HL-60 (cell line): ENCODE results near the gene CDK6.
"Not testable (repeated sequence)": the region's sequence is repeated elsewhere in the genome, so short reads cannot be mapped to it uniquely, and the experiment has no call there.

Experiments
- DNase-seq, 2 experiments: peaks; one replicate each; pipeline ENCODE4 v3.0.0-alpha.2; 2010 to 2020; ENCODE audit warnings: low read depth in 1 of 2, low spot score in 1 of 2
- H3K27ac ChIP-seq: fragments of 250-450 bp; sonication (Bioruptor Pico); replicated peaks from 2 replicates; pipeline ENCODE4 v1.5.1; 2020; ENCODE audit warnings: mild to moderate bottlenecking, moderate library complexity
- H3K27me3 ChIP-seq: fragments of 250-450 bp; sonication (Bioruptor Pico); 2 replicates; pipeline ENCODE4 v1.5.1; 2021; ENCODE audit warnings: mild to moderate bottlenecking, moderate library complexity; ENCODE audit not compliant: insufficient read depth, poor library complexity, severe bottlenecking
- H3K4me3 ChIP-seq: replicated peaks from 2 replicates; pipeline ENCODE4 v1.5.1; 2011; ENCODE audit warnings: mild to moderate bottlenecking, control low read depth, low read length; ENCODE audit not compliant: insufficient read depth
- CTCF ChIP-seq: IDR thresholded peaks from one replicate; pipeline ENCODE4 v1.5.1; 2011; ENCODE audit warnings: low read length, control low read depth, inconsistent platforms; ENCODE audit not compliant: insufficient read depth
- GABPA ChIP-seq: IDR thresholded peaks from 2 replicates; pipeline ENCODE4 v1.6.1; 2012; ENCODE audit warnings: low read depth
- POLR2AphosphoS5 ChIP-seq: IDR thresholded peaks from 2 replicates; pipeline ENCODE4 v1.6.1; 2012; ENCODE audit warnings: low read depth
- REST ChIP-seq: IDR thresholded peaks from 2 replicates; pipeline ENCODE4 v1.6.1; 2012; ENCODE audit warnings: low read depth; ENCODE audit not compliant: insufficient replicate concordance
- SPI1 ChIP-seq: IDR thresholded peaks from 2 replicates; pipeline ENCODE4 v1.6.1; 2012; ENCODE audit warnings: low read depth, mild to moderate bottlenecking, borderline replicate concordance

CDK6 gene

GRCh38 chr7:92609921-92610518 is 226.4 kb downstream of the CDK6 start:
- H3K27ac ChIP-seq, result no peak overlapping the region
- DNase-seq, result no peak
- TF ChIP-seq REST (no peak), CTCF (peak; percentile 7), POLR2AphosphoS5 (no peak), SPI1 (no peak)
- no peak overlapping the region for H3K4me3 ChIP-seq
- no peaks in the 10 kb centered on the region for H3K27me3 ChIP-seq

- H3K27me3 ChIP-seq, result no peaks in the 10 kb centered on the region
- no peak overlapping the region for H3K4me3 ChIP-seq
- H3K27ac ChIP-seq, result no peak overlapping the region
- TF ChIP-seq GABPA (no peak), POLR2AphosphoS5 (no peak), SPI1 (no peak), REST (no peak), CTCF (no peak)
- no peak for DNase-seq
Observed at GRCh38 chr7:92608380-92609322, 227.7 kb downstream of the CDK6 start.

- no peak for TF ChIP-seq SPI1
- no peak for TF ChIP-seq REST
- TF ChIP-seq POLR2AphosphoS5, result no peak
- DNase-seq, result no peak
- no peaks in the 10 kb centered on the region for H3K27me3 ChIP-seq
Observed at GRCh38 chr7:92606985-92607384, 229.4 kb downstream of the CDK6 start.

GRCh38 chr7:92604517-92604916 is 231.9 kb downstream of the CDK6 start:
- not testable (repeated sequence) for H3K27ac ChIP-seq, H3K4me3 ChIP-seq, DNase-seq, H3K27me3 ChIP-seq

More at GRCh38 chr7:92606985-92607384, 229.4 kb downstream of the CDK6 start:
- Histone ChIP-seq H3K4me3 (no peak overlapping the region), H3K27ac (no peak overlapping the region)
